GM21360 (cell line): ENCODE results near the gene TAGLN.
"Not testable (repeated sequence)": the region's sequence is repeated elsewhere in the genome, so short reads cannot be mapped to it uniquely, and the experiment has no call there.

ENCODE experiments used
- ATAC-seq: cut with Tn5 transposase; IDR thresholded peaks from one replicate; pipeline ENCODE4 v1.9.1; 2021; ENCODE audit warnings: mild to moderate bottlenecking, moderate library complexity; ENCODE audit not compliant: unreplicated experiment

TAGLN gene

DNA sequence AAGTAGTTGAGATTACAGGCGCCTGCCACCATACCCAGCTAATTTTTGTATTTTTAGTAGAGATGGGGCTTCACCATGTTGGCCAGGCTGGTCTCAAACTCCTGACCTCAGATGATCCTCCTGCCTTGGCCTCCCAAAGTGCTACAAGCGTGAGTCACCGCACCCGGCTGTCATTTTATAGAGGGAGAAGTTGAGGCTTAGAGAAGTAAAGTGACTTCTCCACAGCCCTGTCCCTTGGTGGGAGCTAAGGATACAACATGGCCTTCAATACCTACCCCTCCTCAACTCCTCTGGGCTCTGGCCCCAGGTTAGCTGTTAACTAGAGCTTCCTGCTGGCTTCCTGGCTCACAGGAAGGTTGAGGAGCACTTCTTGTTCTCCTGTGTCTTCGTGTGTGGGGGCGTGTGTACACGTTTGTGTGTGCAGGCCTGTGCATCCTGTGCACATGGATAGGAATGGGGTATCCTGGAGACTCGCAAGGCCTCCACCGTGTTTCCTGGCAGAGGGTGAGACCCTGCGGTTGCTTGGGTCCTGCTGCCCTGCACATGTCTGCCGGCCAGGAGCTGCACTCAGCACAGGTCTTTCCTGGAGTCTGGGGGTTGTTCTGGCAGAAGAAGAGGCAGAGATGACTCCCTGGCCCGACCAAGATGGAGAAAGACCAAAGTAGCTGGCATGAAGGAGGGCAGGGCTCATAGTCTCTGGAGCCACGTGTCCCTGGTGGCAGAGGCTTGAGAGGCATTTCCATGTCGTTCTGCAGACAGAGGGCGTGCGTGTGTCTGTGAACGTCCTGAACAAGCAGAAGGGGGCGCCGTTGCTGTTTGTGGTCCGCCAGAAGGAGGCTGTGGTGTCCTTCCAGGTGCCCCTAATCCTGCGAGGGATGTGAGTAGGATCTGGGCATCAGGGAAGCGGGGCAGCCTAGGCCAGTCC is 18.2 kb upstream of the TAGLN start:
- ATAC-seq = peak; percentile 47

DNA sequence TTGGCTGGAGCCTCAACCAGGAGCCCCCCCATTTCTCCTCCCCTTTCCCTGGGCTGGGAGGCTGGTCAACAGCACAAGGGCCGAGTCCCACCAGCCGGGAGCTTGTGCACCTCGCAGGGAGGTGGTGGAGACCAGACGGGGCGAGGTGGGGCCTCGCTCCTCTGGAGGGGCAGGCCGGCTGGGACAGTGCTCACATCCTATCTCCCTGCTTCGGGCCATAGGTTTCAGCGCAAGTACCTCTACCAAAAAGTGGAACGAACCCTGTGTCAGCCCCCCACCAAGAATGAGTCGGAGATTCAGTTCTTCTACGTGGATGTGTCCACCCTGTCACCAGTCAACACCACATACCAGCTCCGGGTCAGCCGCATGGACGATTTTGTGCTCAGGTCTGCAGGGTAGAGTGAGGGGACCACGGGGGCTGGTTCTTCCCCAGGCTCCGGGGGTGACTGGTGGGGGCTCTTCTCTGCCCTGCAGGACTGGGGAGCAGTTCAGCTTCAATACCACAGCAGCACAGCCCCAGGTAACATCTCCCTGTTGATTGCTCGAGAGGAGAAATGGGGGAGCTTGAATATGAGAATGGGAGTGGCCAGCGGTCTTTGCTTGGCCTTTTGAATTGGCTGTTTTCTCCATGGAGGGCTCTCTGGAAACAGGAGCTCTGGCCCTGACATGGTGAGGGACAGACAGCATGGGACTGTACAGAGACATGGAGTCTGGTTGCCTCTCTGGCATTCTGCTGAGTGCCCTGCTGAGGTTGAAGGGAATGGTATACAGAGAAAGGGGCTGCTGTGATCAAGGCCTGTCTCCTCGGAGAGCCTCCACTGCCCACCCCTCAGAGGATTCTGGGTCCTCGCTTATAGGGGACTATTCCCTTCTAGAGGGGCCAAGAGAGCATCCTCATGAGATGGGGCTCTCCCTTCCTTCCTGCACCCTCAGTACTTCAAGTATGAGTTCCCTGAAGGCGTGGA is 17.3 kb upstream of the TAGLN start:
- no peak for ATAC-seq

DNA sequence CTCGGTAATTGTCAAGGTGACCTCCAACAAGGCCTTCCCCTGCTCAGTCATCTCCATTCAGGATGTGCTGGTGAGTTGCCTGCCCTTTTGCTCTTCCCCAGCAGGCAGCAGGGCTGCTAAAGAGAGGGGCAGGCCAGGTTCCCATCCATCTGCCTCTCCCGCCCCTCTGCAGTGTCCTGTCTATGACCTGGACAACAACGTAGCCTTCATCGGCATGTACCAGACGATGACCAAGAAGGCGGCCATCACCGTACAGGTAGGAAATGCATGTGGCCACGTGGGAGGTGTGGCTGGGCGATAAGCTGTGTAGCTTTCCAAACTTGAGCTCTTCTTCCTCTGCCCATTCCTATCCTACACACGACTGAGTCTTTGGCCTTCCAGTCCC is 16.6 kb upstream of the TAGLN start:
- ATAC-seq = no peak

DNA sequence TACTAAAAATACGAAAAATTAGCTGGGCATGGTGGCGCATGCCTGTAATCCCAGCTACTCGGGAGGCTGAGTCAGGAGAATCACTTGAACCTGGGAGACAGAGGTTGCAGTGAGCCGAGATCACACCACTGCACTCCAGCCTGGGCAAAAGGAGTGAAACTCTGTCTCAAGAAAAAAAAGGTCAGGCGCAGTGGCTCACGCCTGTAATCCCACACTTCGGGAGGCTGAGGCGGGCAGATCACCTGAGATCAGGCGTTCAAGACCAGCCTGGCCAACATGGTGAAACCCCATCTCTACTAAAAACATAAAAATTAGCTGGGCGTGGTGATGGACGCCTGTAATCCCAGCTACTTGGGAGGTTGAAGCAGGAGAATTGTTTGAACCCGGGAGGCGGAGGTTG is 16.0 kb upstream of the TAGLN start:
- ATAC-seq = not testable (repeated sequence)

DNA sequence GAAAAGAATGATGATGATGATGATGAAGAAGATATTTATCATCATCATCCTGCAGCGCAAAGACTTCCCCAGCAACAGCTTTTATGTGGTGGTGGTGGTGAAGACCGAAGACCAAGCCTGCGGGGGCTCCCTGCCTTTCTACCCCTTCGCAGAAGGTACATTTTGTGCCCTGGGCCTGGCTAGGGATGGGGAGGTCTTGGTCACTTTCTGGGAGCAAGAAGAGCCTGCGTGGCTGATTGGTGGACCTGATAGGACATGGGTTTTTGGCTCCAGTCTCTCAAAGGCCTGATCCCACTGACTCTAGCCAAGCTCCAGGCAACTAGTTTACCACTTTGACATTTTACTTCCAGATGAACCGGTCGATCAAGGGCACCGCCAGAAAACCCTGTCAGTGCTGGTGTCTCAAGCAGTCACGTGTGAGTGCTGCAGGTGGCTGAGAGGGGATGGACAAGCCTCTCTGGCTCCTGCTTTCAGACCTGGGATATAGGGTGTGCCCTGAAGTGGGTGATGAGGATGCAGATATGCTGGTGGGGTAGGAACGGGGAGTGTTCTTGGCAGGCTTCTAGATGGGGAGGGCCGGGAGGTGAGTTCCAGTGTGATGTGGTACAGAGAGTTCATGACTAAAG is 15.3 kb upstream of the TAGLN start:
- no peak for ATAC-seq

DNA sequence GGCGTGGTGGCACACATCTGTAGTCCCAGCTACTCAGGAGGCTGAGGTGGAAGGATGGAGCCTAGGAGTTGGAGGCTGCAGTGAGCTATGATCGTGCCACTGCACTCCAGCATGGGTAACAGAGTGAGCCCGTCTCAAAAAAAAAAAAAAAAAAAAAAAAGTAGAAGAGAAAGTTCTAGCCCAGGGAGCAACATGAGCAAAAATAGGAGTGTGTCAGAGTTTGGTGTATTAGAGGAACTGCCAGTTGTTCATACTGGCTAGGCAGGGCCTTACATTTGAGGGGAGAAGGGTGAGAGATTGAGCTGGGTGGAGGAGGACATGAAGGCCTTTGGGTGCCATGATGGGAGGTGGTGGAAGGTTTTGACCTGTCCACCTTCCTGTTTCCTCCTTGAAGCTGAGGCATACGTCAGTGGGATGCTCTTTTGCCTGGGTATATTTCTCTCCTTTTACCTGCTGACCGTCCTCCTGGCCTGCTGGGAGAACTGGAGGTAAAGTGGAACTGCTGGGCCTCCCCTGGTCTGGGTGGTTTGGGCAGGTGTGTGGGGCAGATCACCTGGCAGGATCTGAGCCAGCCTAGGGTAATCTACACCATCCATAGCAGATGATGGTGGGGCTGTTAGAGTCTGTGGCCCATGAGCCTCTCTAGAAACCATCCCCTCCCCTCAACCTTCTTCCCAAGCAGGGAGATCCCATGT is 13.3 kb upstream of the TAGLN start:
- ATAC-seq = no peak

DNA sequence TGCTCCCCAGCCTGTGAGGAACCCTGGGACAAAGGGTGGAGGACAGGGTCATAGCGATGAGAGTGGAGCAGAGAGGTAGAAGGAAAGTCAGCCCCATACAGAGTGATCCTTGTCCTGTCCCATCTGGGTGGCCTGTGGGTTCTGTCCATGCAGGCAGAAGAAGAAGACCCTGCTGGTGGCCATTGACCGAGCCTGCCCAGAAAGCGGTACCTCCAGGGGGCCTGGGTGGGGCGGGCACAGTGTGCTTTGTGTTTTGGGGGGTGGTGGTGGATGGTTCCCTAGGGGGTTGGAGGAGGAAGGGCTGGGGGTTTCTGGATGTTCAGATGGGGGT is 12.8 kb upstream of the TAGLN start:
- no peak for ATAC-seq

DNA sequence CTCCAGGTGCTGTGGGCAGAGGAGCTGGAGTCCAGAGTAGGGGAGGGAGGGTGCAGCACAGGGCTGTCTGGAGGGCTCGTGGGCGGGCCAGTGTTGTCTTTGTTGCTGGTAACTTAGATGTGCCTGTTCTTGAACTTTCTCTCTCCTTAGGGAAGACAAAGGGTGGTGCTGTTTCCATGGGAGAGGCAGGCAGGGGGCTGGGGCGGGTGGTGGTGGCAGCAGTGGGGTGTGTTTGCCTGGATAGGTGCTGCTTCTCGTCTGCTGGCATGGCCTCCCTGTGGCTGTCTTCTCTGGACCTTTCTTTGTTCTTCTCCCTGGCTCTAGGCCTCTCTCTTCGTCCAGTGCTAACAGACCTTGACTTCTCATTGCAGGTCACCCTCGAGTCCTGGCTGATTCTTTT is 12.2 kb upstream of the TAGLN start:
- ATAC-seq = no peak

DNA sequence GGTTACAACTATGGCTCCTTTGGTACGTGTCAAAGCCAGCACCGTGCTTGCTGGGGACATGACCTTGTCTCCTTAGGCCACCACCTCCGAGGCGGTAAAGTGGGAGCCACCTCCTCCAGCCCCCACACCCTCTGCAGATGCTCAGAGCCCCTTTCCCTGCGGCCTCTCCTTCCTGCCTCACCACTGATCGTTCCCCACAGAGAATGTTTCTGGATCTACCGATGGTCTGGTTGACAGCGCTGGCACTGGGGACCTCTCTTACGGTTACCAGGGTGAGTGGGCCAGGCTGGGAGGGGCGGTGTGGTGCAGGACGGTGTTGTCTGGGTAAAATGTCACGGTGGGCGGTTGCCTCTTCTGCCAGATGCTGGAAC is 11.8 kb upstream of the TAGLN start:
- no peak for ATAC-seq

DNA sequence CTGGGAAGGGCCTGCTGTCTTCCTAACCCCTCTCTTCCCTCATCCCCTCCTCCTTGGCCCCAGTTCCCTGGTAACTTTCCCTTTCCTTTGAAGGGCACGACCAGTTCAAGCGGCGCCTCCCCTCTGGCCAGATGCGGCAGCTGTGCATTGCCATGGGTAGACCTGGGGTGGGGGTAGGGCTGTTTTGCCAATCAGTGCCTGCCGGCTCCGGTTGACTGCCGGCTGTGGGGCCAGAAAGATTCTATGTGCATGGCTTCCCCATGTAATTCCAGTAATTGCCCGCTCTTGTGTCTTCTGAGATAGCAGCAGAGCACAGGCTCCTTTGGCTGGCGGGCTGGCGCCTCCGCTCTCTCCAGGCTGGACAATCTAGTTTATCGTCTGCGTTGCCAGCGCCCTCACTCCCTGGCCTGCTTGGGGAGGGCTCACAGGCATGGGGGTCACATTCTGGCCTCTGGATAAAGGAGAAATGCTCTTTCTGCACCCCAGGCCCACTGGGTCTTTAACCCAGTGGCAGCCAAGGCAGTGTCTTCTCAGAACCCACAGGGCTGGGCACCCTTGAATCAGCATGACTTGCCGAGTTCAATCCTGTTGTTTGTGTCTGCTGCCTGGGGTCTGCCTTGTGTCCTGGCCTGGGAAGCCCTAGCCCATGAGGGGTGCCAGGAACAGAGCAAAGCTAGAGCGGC is 11.2 kb upstream of the TAGLN start:
- ATAC-seq = no peak

DNA sequence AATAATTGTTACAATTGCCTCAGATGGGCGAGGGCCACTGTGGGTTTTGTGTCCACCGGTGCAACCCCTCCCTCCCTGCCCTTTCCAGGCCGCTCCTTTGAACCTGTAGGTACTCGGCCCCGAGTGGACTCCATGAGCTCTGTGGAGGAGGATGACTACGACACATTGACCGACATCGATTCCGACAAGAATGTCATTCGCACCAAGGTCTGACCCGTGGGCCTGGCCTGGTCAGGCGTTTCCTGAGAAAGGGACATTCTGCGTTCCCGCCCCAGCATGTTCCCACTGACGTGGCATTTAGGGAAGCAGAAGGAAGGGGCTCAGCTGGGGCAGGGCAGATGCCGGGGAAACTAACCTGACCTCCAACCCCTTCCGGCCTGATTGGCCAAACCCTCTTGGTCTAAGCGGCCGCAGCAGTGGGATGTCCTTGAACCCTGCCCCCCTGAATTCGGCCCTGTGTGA is 10.5 kb upstream of the TAGLN start:
- ATAC-seq = no peak

DNA sequence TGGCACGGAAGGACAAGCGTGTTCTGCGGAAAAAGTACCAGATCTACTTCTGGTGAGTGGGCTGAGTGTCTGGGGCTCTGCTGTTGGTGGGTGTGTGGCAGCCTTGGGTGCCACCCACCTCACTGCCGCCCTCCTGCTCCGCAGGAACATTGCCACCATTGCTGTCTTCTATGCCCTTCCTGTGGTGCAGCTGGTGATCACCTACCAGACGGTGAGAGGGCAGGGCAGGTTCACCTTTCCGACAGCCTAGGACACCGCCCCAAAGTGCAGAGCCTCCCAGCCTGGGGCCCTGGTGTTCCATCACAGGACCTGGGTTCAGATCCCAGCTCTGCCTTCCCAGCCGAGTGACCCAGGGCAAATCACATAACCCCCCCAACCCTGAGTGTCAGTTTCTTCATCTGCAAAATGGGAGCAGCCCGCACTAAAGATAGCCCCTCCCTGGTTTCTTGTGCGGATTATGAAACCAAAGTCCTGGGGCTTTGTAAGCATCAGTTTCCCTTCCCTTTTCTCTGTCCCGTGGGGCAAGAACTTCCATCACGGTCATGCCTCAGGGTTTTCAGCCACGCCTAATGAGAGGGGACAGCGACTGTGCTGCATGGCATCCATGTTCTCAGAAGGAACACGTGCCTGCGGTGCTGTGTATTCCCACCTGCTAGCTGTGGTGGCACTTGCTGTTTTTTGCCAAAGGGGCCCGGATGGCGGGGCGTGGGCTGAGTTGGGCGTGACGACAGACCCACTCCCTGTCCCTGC is 9.8 kb upstream of the TAGLN start:
- ATAC-seq = peak; percentile 56

DNA sequence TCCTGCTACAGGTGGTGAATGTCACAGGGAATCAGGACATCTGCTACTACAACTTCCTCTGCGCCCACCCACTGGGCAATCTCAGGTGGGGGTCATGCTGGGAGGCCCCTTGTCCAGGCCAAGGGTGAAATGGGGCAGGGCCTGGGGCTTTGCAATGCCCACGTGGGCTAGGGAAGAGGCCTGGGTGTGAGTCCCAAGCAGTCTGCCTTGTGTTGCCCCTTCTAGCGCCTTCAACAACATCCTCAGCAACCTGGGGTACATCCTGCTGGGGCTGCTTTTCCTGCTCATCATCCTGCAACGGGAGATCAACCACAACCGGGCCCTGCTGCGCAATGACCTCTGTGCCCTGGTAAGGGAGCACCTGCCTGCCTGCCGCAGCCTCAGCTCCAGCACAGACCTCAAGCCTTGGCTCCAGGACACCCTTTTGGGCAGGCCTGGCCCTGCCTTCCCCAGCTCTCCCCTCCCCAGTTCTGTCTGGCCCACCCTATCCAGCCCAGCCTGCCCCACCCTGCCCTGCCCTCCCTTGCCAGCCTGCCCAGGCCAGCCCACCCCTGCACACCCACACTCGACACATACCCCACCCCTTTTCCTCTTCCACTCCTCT is 9.1 kb upstream of the TAGLN start:
- ATAC-seq = no peak

DNA sequence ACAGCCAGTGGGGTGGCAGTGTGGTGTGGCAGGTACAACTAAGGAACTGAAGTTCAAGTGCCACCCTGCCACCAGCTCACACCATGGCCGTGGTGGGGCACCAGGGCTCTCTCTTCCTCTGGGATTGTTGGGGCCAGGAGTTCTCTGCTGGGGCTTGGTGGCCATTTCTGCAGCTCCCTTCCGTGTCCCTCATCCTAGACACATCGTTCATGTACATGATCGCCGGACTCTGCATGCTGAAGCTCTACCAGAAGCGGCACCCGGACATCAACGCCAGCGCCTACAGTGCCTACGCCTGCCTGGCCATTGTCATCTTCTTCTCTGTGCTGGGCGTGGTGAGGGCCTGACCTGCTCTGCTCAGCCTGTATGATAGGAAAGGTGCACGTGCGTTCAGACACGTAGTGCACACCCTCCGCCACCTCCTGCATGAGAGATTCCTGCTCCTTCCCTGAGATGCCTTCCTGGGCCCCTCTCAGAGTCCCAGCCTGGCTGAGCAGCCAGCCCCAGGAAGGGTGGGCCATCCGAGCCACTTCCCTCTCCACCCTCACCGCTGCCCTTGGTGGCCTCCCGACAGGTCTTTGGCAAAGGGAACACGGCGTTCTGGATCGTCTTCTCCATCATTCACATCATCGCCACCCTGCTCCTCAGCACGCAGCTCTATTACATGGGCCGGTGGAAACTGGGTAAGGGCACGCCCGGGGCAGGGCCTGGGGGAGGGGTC is 7.3 kb upstream of the TAGLN start:
- no peak for ATAC-seq

DNA sequence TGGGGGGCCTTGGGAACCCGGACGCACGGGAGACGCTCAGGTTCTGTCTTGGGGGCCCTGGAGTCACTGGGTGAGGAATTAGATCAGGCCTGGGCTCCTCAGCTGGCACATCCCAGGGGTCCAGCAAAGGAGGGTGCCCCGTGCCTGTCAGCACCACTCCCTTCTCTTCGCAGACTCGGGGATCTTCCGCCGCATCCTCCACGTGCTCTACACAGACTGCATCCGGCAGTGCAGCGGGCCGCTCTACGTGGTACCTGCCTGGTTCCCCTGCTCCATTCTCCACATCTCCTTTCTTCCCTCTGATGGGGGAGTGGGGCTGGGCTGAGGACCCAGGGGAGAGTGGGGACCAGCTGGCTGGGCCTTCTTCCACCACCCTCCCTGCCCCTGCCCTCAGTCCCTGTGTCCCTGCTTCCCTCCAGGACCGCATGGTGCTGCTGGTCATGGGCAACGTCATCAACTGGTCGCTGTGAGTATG is 6.7 kb upstream of the TAGLN start:
- ATAC-seq = no peak

DNA sequence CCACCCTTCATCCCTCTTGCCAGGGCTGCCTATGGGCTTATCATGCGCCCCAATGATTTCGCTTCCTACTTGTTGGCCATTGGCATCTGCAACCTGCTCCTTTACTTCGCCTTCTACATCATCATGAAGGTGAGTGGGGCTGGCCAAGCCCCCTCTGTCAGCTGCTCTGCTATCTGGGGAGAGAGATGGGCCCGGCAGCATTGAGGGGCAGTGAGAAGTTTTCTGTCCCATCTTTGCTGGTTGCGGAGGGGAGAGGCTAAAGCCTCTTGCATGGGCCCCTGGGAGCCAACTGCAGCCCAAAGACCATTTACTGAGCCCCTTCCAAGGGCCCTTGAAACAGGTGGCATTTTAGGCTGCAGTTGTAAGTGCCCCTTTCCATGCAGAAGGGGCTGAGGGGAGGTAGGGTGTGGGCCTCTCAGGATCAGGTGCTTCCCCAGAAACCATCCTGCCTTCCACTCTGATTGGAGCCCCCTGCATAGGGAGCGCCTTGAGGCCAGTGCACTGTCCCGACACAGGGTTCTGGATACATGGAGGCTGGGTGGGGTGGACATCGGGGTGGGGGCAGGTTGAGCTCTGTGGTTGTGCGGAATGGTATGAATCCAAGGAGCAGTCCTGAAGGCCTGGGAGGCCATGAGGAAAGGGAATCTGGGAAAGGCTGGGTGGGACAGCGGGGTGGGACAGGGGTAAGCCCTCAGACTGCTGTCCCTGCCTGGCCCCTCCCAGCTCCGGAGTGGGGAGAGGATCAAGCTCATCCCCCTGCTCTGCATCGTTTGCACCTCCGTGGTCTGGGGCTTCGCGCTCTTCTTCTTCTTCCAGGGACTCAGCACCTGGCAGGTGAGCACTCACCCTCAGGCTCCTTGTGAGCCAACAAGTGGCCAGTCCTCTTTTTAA is 5.8 kb upstream of the TAGLN start:
- ATAC-seq = no peak

DNA sequence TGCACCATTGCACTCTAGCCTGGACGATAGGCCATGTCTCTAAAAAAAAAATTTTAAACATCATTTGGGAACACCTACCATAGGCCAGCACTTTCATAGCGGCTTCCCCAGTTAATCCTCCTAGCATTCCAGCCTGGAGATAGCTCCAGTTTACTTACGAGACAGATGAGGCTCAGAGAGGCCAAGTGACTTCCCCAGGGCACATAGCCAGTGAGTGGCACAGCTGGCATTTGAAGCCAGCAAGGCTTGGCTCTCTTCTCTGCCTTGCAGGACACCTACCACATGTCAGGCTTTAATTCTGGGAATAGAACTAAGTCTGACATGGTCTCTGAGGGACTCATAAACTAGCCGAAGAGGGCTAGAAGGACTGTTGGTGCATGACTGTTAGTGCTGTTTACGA is 4.9 kb upstream of the TAGLN start:
- ATAC-seq = no peak
